ENCODE measurements around the gene CRADD.

- TF ChIP-seq CTCF (IDR thresholded peaks at IDR 0.05) = no peak
- no peak for TF ChIP-seq POLR2A (IDR thresholded peaks at IDR 0.05)
- TF ChIP-seq POLR2AphosphoS5 (IDR thresholded peaks at IDR 0.05) = no peak
- no peak for TF ChIP-seq EP300 (IDR thresholded peaks at IDR 0.05)
These were observed 101.6 kb downstream of the CRADD start for GRCh38 chr12:93778766-93779165.
